ENCODE results near the gene YAP1. TPM values are rescaled to one million over a fixed set of nuclear protein-coding genes. Genes with fewer than 3 reads are reported as not detected.

Gene YAP1
- total RNA-seq, 1 donor = 174 TPM

- TF ChIP-seq, protein P1, sequence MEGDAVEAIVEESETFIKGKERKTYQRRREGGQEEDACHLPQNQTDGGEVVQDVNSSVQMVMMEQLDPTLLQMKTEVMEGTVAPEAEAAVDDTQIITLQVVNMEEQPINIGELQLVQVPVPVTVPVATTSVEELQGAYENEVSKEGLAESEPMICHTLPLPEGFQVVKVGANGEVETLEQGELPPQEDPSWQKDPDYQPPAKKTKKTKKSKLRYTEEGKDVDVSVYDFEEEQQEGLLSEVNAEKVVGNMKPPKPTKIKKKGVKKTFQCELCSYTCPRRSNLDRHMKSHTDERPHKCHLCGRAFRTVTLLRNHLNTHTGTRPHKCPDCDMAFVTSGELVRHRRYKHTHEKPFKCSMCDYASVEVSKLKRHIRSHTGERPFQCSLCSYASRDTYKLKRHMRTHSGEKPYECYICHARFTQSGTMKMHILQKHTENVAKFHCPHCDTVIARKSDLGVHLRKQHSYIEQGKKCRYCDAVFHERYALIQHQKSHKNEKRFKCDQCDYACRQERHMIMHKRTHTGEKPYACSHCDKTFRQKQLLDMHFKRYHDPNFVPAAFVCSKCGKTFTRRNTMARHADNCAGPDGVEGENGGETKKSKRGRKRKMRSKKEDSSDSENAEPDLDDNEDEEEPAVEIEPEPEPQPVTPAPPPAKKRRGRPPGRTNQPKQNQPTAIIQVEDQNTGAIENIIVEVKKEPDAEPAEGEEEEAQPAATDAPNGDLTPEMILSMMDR (IDR thresholded peaks at IDR 0.05; ENCODE audit: extremely low read depth, low read depth, low read length) = no peak
- Histone ChIP-seq H3K4me2 (ENCODE audit: insufficient read depth, low read length) (peak overlapping the region; percentile 74), H3K79me2 (ENCODE audit: insufficient read depth, low read length) (peaks cover 90% of the 10 kb centered on the region), H2AFZ (ENCODE audit: low read length) (no peak overlapping the region), H3K4me3 (ENCODE audit: insufficient read depth, low read length) (peak overlapping the region; percentile 13), H3K27ac (ENCODE audit: low read depth, low read length) (peak overlapping the region; percentile 98), H4K20me1 (ENCODE audit: insufficient read depth, low read length) (peaks cover 12% of the 10 kb centered on the region), H3K9me3 (ENCODE audit: low read depth, low read length) (no peaks in the 10 kb centered on the region), H3K4me1 (ENCODE audit: insufficient read depth, low read length) (peaks cover 29% of the 10 kb centered on the region), H3K27me3 (ENCODE audit: insufficient read depth, low read length) (no peaks in the 10 kb centered on the region), H3K36me3 (ENCODE audit: insufficient read depth, low read length) (peaks cover 10% of the 10 kb centered on the region)
- no peak for DNase-seq (ENCODE audit: insufficient read length, low spot score, missing footprints)
Observed at GRCh38 chr11:102138670-102139069, 28.4 kb downstream of the YAP1 start.

DNA sequence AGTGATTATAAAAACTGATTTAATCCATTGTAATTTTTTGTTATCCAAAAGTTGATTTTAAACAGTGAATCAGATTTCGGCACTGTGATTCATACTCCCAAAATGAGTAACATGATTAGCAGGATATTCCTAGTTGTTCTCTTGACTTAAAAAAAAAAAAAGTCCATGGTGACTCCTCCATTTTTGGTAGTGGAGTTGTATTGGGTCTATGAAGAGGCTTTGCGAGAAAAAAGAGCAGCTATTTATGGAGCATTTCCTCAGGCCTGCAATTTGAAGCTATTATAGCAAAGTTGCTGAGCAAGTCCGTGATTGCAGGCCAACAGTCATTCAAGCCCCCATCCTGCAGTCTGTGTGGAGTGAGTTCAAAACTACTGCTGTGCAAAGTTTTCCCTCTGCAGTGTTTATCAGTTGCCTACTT is 28.8 kb downstream of the YAP1 start:
- no peaks in the 10 kb centered on the region for H3K9me3 ChIP-seq (ENCODE audit: low read depth, low read length)
- peak overlapping the region; percentile 98 for H3K27ac ChIP-seq (ENCODE audit: low read depth, low read length)
- H3K4me3 ChIP-seq (ENCODE audit: insufficient read depth, low read length) = peak overlapping the region; percentile 12
- peaks cover 12% of the 10 kb centered on the region for H4K20me1 ChIP-seq (ENCODE audit: insufficient read depth, low read length)
- H3K4me2 ChIP-seq (ENCODE audit: insufficient read depth, low read length) = peak overlapping the region; percentile 74
- peaks cover 10% of the 10 kb centered on the region for H3K36me3 ChIP-seq (ENCODE audit: insufficient read depth, low read length)
- peaks cover 33% of the 10 kb centered on the region for H3K4me1 ChIP-seq (ENCODE audit: insufficient read depth, low read length)
- no peaks in the 10 kb centered on the region for H3K27me3 ChIP-seq (ENCODE audit: insufficient read depth, low read length)
- TF ChIP-seq, protein P1 (IDR thresholded peaks at IDR 0.05; ENCODE audit: extremely low read depth, low read depth, low read length) = no peak
- H2AFZ ChIP-seq (ENCODE audit: low read length) = no peak overlapping the region
- DNase-seq (ENCODE audit: insufficient read length, low spot score, missing footprints) = peak; percentile 90
- H3K79me2 ChIP-seq (ENCODE audit: insufficient read depth, low read length) = peaks cover 90% of the 10 kb centered on the region

DNA sequence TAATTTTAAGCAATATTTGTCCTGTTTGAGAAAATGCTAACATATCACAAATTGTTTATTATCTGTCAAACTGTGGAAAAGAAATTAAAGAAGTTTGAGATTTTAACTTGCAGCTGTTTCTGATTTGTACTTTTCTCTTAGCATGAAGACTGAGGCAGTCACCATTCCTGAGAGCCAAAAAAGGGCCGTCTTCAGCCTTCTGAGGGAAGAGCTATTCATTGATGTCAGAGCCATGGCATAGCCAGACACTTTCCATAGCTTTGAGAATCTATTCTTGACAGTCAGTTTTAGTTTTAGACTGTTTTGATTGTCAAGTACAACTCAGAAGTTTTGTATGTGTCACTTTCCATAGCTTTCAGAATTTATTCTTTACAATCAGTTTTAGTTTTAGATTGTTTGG is 32.1 kb downstream of the YAP1 start:
- H3K9me3 ChIP-seq (ENCODE audit: low read depth, low read length) = no peaks in the 10 kb centered on the region
- peaks cover 6% of the 10 kb centered on the region for H3K36me3 ChIP-seq (ENCODE audit: insufficient read depth, low read length)
- peaks cover 91% of the 10 kb centered on the region for H3K79me2 ChIP-seq (ENCODE audit: insufficient read depth, low read length)
- H3K27ac ChIP-seq (ENCODE audit: low read depth, low read length) = peak overlapping the region; percentile 23
- TF ChIP-seq, protein P1 (IDR thresholded peaks at IDR 0.05; ENCODE audit: extremely low read depth, low read depth, low read length) = no peak
- DNase-seq (ENCODE audit: insufficient read length, low spot score, missing footprints) = no peak
- no peak overlapping the region for H3K4me2 ChIP-seq (ENCODE audit: insufficient read depth, low read length)
- H3K4me1 ChIP-seq (ENCODE audit: insufficient read depth, low read length) = peaks cover 48% of the 10 kb centered on the region
- H3K27me3 ChIP-seq (ENCODE audit: insufficient read depth, low read length) = no peaks in the 10 kb centered on the region
- no peak overlapping the region for H3K4me3 ChIP-seq (ENCODE audit: insufficient read depth, low read length)
- H2AFZ ChIP-seq (ENCODE audit: low read length) = no peak overlapping the region
- peaks cover 33% of the 10 kb centered on the region for H4K20me1 ChIP-seq (ENCODE audit: insufficient read depth, low read length)

DNA sequence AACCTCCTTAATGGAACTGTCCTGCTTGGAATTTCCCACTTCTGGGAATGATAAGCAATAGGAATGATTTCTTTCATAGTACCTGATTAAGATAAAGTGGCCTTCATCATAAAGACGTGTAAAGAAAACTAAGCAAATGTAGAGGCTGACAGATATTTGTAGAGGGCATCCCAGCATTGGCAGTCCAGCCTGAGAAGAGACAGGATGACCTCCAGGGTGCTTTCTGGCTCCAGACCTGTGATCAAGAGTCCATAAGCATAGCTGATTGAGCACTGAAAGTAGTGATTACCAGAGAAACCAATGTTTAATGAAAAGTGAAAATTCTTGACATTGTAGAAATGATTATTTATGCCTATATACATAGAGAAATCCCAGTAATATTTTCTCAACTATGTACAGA is 33.6 kb downstream of the YAP1 start:
- H3K4me1 ChIP-seq (ENCODE audit: insufficient read depth, low read length) = peaks cover 40% of the 10 kb centered on the region
- no peak overlapping the region for H3K4me2 ChIP-seq (ENCODE audit: insufficient read depth, low read length)

More for the DNA sequence above, 33.6 kb downstream of the YAP1 start:
- H3K9me3 ChIP-seq (ENCODE audit: low read depth, low read length) = no peaks in the 10 kb centered on the region
- TF ChIP-seq, protein P1 (IDR thresholded peaks at IDR 0.05; ENCODE audit: extremely low read depth, low read depth, low read length) = no peak
- peaks cover 6% of the 10 kb centered on the region for H3K36me3 ChIP-seq (ENCODE audit: insufficient read depth, low read length)
- H3K27ac ChIP-seq (ENCODE audit: low read depth, low read length) = peak overlapping the region; percentile 49
- DNase-seq (ENCODE audit: insufficient read length, low spot score, missing footprints) = no peak
- no peak overlapping the region for H2AFZ ChIP-seq (ENCODE audit: low read length)
- peaks cover 36% of the 10 kb centered on the region for H4K20me1 ChIP-seq (ENCODE audit: insufficient read depth, low read length)
- H3K79me2 ChIP-seq (ENCODE audit: insufficient read depth, low read length) = peaks cover 96% of the 10 kb centered on the region
- no peaks in the 10 kb centered on the region for H3K27me3 ChIP-seq (ENCODE audit: insufficient read depth, low read length)
- no peak overlapping the region for H3K4me3 ChIP-seq (ENCODE audit: insufficient read depth, low read length)

All from osteoblast (primary cell).